Measurements from ENCODE around the gene CARHSP1. TPM values are rescaled to one million over a fixed set of nuclear protein-coding genes. Genes with fewer than 3 reads are reported as not detected.

The CARHSP1 gene
- total and polyA plus RNA-seq, 4 donors, result 53.4 to 122 (median 67.9) TPM

- no peaks in the 10 kb centered on the region for H3K9me3 ChIP-seq (ENCODE audit: control insufficient read depth, low read length)
- intact Hi-C loops (cut with DNase I), result no loop called here
- H3K36me3 ChIP-seq (ENCODE audit: control insufficient read depth in 1 of 2, insufficient read depth in 2 of 2, low read length in 1 of 2), result peaks cover 6 to 25% of the 10 kb centered on the region in 2 donors
- WGBS, 2 donors, result 93 to 94% methylated on average over 3 of the region's 3 CpGs
- no peak overlapping the region for H3K27ac ChIP-seq (ENCODE audit: low read depth in 1 of 2, low read length in 2 of 2)
- H3K4me3 ChIP-seq (ENCODE audit: low read length in 2 of 2), result no peak overlapping the region
- peak in 1 of 2 donors; percentile 14 for DNase-seq
- H3K4me1 ChIP-seq (ENCODE audit: control insufficient read depth in 1 of 2, insufficient read depth in 2 of 2, low read length in 2 of 2), result no peaks in the 10 kb centered on the region
- ATAC-seq (ENCODE audit: low FRiP score), result no peak
- no peaks in the 10 kb centered on the region for H3K27me3 ChIP-seq (ENCODE audit: control insufficient read depth in 1 of 2, insufficient read depth in 2 of 2, low read length in 1 of 2)
These were observed 30.0 kb upstream of the CARHSP1 start for GRCh38 chr16:8898660-8899318.

- DNase-seq (peak in 1 of 2 donors; percentile 65), ATAC-seq (ENCODE audit: low FRiP score) (no peak)
- H3K36me3 ChIP-seq (ENCODE audit: control insufficient read depth in 1 of 2, insufficient read depth in 2 of 2, low read length in 1 of 2), result peaks cover 4 to 20% of the 10 kb centered on the region in 2 donors
- WGBS, 2 donors, result 93% methylated on average over 21 of the region's 21 CpGs
- H3K4me1 ChIP-seq (ENCODE audit: control insufficient read depth in 1 of 2, insufficient read depth in 2 of 2, low read length in 2 of 2), result no peaks in the 10 kb centered on the region
- intact Hi-C loops (cut with DNase I), result no loop called here
- H3K9me3 ChIP-seq (ENCODE audit: control insufficient read depth, low read length), result no peaks in the 10 kb centered on the region
- no peaks in the 10 kb centered on the region for H3K27me3 ChIP-seq (ENCODE audit: control insufficient read depth in 1 of 2, insufficient read depth in 2 of 2, low read length in 1 of 2)
- H3K4me3 ChIP-seq (ENCODE audit: low read length in 2 of 2), result no peak overlapping the region
- no peak overlapping the region for H3K27ac ChIP-seq (ENCODE audit: low read depth in 1 of 2, low read length in 2 of 2)
These were observed 26.0 kb upstream of the CARHSP1 start for GRCh38 chr16:8894736-8895334.

GRCh38 chr16:8893976-8894690 is 25.3 kb upstream of the CARHSP1 start:
- Histone ChIP-seq H3K27ac (ENCODE audit: low read depth in 1 of 2, low read length in 2 of 2) (no peak overlapping the region), H3K36me3 (ENCODE audit: control insufficient read depth in 1 of 2, insufficient read depth in 2 of 2, low read length in 1 of 2) (peaks cover 4 to 17% of the 10 kb centered on the region in 2 donors), H3K27me3 (ENCODE audit: control insufficient read depth in 1 of 2, insufficient read depth in 2 of 2, low read length in 1 of 2) (no peaks in the 10 kb centered on the region), H3K9me3 (ENCODE audit: control insufficient read depth, low read length) (no peaks in the 10 kb centered on the region), H3K4me1 (ENCODE audit: control insufficient read depth in 1 of 2, insufficient read depth in 2 of 2, low read length in 2 of 2) (no peaks in the 10 kb centered on the region), H3K4me3 (ENCODE audit: low read length in 2 of 2) (no peak overlapping the region)
- DNase-seq, result peak in 1 of 2 donors; percentile 64
- ATAC-seq (ENCODE audit: low FRiP score), result no peak
- WGBS, 2 donors, result 88 to 90% methylated on average over 14 of the region's 14 CpGs
- intact Hi-C loops (cut with DNase I), result no loop called here

GRCh38 chr16:8893426-8893825 is 24.6 kb upstream of the CARHSP1 start:
- Histone ChIP-seq H3K9me3 (ENCODE audit: control insufficient read depth, low read length) (no peaks in the 10 kb centered on the region), H3K27me3 (ENCODE audit: control insufficient read depth in 1 of 2, insufficient read depth in 2 of 2, low read length in 1 of 2) (no peaks in the 10 kb centered on the region), H3K4me3 (ENCODE audit: low read length in 2 of 2) (no peak overlapping the region), H3K27ac (ENCODE audit: low read depth in 1 of 2, low read length in 2 of 2) (no peak overlapping the region), H3K36me3 (ENCODE audit: control insufficient read depth in 1 of 2, insufficient read depth in 2 of 2, low read length in 1 of 2) (peaks cover under 1 to 14% of the 10 kb centered on the region in 2 donors), H3K4me1 (ENCODE audit: control insufficient read depth in 1 of 2, insufficient read depth in 2 of 2, low read length in 2 of 2) (no peaks in the 10 kb centered on the region)
- intact Hi-C loops (cut with DNase I), result no loop called here
- peak in 1 of 2 donors; percentile 59 for DNase-seq
- no peak for ATAC-seq (ENCODE audit: low FRiP score)
- WGBS, 2 donors, result 78 to 82% methylated on average over 9 of the region's 9 CpGs

GRCh38 chr16:8892101-8892575 is 23.3 kb upstream of the CARHSP1 start:
- Histone ChIP-seq H3K9me3 (ENCODE audit: control insufficient read depth, low read length) (no peaks in the 10 kb centered on the region), H3K4me1 (ENCODE audit: control insufficient read depth in 1 of 2, insufficient read depth in 2 of 2, low read length in 2 of 2) (no peaks in the 10 kb centered on the region), H3K4me3 (ENCODE audit: low read length in 2 of 2) (no peak overlapping the region), H3K27ac (ENCODE audit: low read depth in 1 of 2, low read length in 2 of 2) (no peak overlapping the region), H3K36me3 (ENCODE audit: control insufficient read depth in 1 of 2, insufficient read depth in 2 of 2, low read length in 1 of 2) (peaks cover 0 to 12% of the 10 kb centered on the region in 2 donors), H3K27me3 (ENCODE audit: control insufficient read depth in 1 of 2, insufficient read depth in 2 of 2, low read length in 1 of 2) (no peaks in the 10 kb centered on the region)
- DNase-seq, result peak in 1 of 2 donors; percentile 72
- intact Hi-C loops (cut with DNase I), result no loop called here
- ATAC-seq (ENCODE audit: low FRiP score), result peak; percentile 13
- WGBS, 2 donors, result 64 to 73% methylated on average over 16 of the region's 16 CpGs

- Histone ChIP-seq H3K4me3 (ENCODE audit: low read length in 2 of 2) (no peak overlapping the region), H3K9me3 (ENCODE audit: control insufficient read depth, low read length) (no peaks in the 10 kb centered on the region), H3K27me3 (ENCODE audit: control insufficient read depth in 1 of 2, insufficient read depth in 2 of 2, low read length in 1 of 2) (no peaks in the 10 kb centered on the region), H3K4me1 (ENCODE audit: control insufficient read depth in 1 of 2, insufficient read depth in 2 of 2, low read length in 2 of 2) (no peaks in the 10 kb centered on the region), H3K36me3 (ENCODE audit: control insufficient read depth in 1 of 2, insufficient read depth in 2 of 2, low read length in 1 of 2) (peaks cover 0 to 9% of the 10 kb centered on the region in 2 donors), H3K27ac (ENCODE audit: low read depth in 1 of 2, low read length in 2 of 2) (no peak overlapping the region)
- DNase-seq (peak in 1 of 2 donors; percentile 19), ATAC-seq (ENCODE audit: low FRiP score) (no peak)
- WGBS, 2 donors, result 65 to 71% methylated on average over 5 of the region's 5 CpGs
- intact Hi-C loops (cut with DNase I), result no loop called here
These were observed 21.7 kb upstream of the CARHSP1 start for GRCh38 chr16:8890549-8890921.

- Histone ChIP-seq H3K4me1 (ENCODE audit: control insufficient read depth in 1 of 2, insufficient read depth in 2 of 2, low read length in 2 of 2) (no peaks in the 10 kb centered on the region), H3K27ac (ENCODE audit: low read depth in 1 of 2, low read length in 2 of 2) (no peak overlapping the region), H3K36me3 (ENCODE audit: control insufficient read depth in 1 of 2, insufficient read depth in 2 of 2, low read length in 1 of 2) (peaks cover 0 to 7% of the 10 kb centered on the region in 2 donors), H3K27me3 (ENCODE audit: control insufficient read depth in 1 of 2, insufficient read depth in 2 of 2, low read length in 1 of 2) (no peaks in the 10 kb centered on the region), H3K9me3 (ENCODE audit: control insufficient read depth, low read length) (no peaks in the 10 kb centered on the region), H3K4me3 (ENCODE audit: low read length in 2 of 2) (no peak overlapping the region)
- whole genome bisulfite sequencing, 2 donors, result 78 to 79% methylated on average over 14 of the region's 14 CpGs
- peak in 1 of 2 donors; percentile 37 for DNase-seq
- intact Hi-C loops (cut with DNase I), result no loop called here
- ATAC-seq (ENCODE audit: low FRiP score), result no peak
These were observed 21.2 kb upstream of the CARHSP1 start for GRCh38 chr16:8889893-8890548.

GRCh38 chr16:8888951-8889892 is 20.4 kb upstream of the CARHSP1 start:
- ATAC-seq (ENCODE audit: low FRiP score), result no peak
- peak in 1 of 2 donors; percentile 59 for DNase-seq
- intact Hi-C loops (cut with DNase I), result no loop called here
- no peaks in the 10 kb centered on the region for H3K9me3 ChIP-seq (ENCODE audit: control insufficient read depth, low read length)
- H3K27ac ChIP-seq (ENCODE audit: low read depth in 1 of 2, low read length in 2 of 2), result no peak overlapping the region
- no peaks in the 10 kb centered on the region for H3K4me1 ChIP-seq (ENCODE audit: control insufficient read depth in 1 of 2, insufficient read depth in 2 of 2, low read length in 2 of 2)
- no peak overlapping the region for H3K4me3 ChIP-seq (ENCODE audit: low read length in 2 of 2)
- peaks cover 0 to 3% of the 10 kb centered on the region in 2 donors for H3K36me3 ChIP-seq (ENCODE audit: control insufficient read depth in 1 of 2, insufficient read depth in 2 of 2, low read length in 1 of 2)
- 86 to 87% methylated on average over 22 to 23 of the region's 23 CpGs for WGBS, 2 donors
- H3K27me3 ChIP-seq (ENCODE audit: control insufficient read depth in 1 of 2, insufficient read depth in 2 of 2, low read length in 1 of 2), result no peaks in the 10 kb centered on the region
